GM13977 (cell line): ENCODE results near the gene OSBPL8.
"Not testable (repeated sequence)": the region's sequence is repeated elsewhere in the genome, so short reads cannot be mapped to it uniquely, and the experiment has no call there.

Experiments
- DNase-seq: peaks from one replicate; pipeline ENCODE4 v3.0.0; 2012; ENCODE audit warnings: low spot score
- in situ Hi-C: fragments of 300-500 bp; cut with MboI; formaldehyde crosslinking; loops from one replicate; pipeline ENCODE4 v1.12.0; 2022; ENCODE audit warnings: low sequenced_read_pairs, low pct_unique_long_range_greater_than_20kb, mixed read lengths, inconsistent platforms; ENCODE audit not compliant: unreplicated experiment
- TF ChIP-seq, protein P1 (sequence below): IDR thresholded peaks from 2 replicates; pipeline ENCODE4 v1.5.1; 2012; ENCODE audit warnings: mild to moderate bottlenecking, control low read depth; ENCODE audit not compliant: insufficient read depth; ENCODE audit errors: extremely low read depth, missing control alignments

The OSBPL8 gene

GRCh38 chr12:76508128-76508980 is 51.2 kb downstream of the OSBPL8 start:
- DNase-seq, result no peak
- in situ Hi-C loops, result no loop called here

GRCh38 chr12:76506149-76506548 is 53.4 kb downstream of the OSBPL8 start:
- in situ Hi-C loops, result no loop called here
- TF ChIP-seq, protein P1, sequence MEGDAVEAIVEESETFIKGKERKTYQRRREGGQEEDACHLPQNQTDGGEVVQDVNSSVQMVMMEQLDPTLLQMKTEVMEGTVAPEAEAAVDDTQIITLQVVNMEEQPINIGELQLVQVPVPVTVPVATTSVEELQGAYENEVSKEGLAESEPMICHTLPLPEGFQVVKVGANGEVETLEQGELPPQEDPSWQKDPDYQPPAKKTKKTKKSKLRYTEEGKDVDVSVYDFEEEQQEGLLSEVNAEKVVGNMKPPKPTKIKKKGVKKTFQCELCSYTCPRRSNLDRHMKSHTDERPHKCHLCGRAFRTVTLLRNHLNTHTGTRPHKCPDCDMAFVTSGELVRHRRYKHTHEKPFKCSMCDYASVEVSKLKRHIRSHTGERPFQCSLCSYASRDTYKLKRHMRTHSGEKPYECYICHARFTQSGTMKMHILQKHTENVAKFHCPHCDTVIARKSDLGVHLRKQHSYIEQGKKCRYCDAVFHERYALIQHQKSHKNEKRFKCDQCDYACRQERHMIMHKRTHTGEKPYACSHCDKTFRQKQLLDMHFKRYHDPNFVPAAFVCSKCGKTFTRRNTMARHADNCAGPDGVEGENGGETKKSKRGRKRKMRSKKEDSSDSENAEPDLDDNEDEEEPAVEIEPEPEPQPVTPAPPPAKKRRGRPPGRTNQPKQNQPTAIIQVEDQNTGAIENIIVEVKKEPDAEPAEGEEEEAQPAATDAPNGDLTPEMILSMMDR, result no peak
- DNase-seq, result no peak

More at GRCh38 chr12:76508128-76508980, 51.2 kb downstream of the OSBPL8 start:
- TF ChIP-seq, protein P1, result no peak

DNA sequence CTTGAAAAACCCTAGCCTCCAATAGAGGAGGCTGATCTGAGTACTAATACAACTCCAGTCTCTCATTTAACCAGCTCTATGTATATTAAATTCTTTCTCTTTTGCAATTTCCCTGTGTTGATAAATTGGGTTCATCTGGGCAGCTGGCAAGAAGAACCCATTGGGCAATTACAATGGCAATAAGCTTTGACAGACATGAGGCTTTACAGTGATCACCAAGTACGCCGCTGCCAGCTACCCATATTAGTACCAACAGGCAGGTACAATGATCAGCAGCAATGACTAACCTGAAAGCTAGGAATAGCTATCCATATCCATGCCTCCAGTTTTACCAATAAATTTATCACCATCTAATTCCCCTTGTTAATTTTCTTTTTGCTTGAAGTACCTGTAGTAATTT is 54.5 kb downstream of the OSBPL8 start:
- DNase-seq, result no peak
- TF ChIP-seq, protein P1, result no peak
- in situ Hi-C loops, result no loop called here

- TF ChIP-seq, protein P1, result no peak
- in situ Hi-C loops, result no loop called here
- no peak for DNase-seq
These were observed 55.0 kb downstream of the OSBPL8 start for GRCh38 chr12:76504606-76505005.

GRCh38 chr12:76503957-76504356 is 55.6 kb downstream of the OSBPL8 start:
- no peak for DNase-seq
- in situ Hi-C loops, result no loop called here
- TF ChIP-seq, protein P1, result no peak

- TF ChIP-seq, protein P1, result no peak
- no peak for DNase-seq
- in situ Hi-C loops, result no loop called here
These were observed 58.2 kb downstream of the OSBPL8 start for GRCh38 chr12:76501390-76501789.

- in situ Hi-C loops, DNase-seq: not testable (repeated sequence)
These were observed 60.4 kb downstream of the OSBPL8 start for GRCh38 chr12:76499136-76499535.
